Activated CD4-positive, alpha-beta T cell treated with anti-CD3 and anti-CD28 coated beads, Interleukin-2, Interleukin-6, amounts not matched to agents 100 ng/mL and 50 ng/mL, durations not matched to agents 16 hours and 8 hours (primary cell): ENCODE data around the gene ANKRD17.

Experiments used
- DNase-seq: peaks from one replicate; pipeline ENCODE4 v3.0.0-alpha.2; 2020

Gene ANKRD17

DNA sequence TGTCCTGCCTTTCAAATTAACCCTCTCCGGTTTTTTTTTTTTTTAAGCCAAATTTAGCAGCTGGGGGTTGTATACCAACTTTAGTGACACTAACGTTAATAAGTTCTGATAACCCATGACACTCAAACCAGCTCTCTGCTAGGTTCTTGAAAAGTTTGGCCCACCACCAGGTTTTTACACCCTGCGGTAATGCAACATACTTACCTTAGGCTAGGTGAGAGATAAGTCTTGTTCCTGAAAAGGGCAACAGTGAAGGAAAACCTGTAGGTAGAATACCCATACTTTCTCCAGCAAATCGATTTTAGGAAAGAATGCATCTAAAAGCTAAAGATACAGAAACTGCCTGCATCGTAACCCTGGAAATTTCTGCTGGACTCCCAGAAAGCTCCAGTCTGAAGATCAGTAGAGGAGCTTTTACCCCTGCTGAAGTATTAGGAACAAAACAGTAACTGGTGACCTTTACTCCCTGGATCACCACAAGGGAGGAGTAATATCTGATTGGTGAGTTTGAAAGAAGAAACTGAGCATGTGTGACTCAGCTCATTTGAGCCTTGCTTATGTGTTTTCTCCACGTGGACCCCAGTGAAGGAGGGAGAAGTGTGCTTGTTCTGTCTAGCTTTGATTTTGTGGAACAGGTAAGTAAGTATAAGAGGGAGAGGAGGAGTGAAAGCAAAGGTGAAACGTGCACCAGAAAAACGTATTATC lies 154.6 kb downstream of the ANKRD17 start:
- DNase-seq, result peak; percentile 17

DNA sequence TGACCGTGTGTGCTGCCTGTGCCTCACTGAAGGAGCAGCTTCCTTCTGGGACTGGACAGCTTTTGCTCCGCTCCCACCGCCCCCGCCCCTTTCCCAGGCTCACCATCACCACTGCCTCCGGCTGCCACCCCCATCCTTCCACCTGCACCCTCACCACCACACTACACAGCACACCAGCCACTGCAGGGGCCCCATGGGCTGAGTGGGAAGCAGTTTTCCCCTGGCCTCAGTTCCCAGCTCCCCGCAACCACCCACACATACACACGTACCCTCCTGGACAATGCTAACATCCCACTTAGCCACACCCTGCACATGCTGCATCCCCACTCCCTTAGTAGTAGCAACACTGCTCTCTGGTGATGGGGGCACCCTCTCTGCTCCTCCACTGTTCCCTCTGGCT lies 159.5 kb downstream of the ANKRD17 start:
- no peak for DNase-seq

DNA sequence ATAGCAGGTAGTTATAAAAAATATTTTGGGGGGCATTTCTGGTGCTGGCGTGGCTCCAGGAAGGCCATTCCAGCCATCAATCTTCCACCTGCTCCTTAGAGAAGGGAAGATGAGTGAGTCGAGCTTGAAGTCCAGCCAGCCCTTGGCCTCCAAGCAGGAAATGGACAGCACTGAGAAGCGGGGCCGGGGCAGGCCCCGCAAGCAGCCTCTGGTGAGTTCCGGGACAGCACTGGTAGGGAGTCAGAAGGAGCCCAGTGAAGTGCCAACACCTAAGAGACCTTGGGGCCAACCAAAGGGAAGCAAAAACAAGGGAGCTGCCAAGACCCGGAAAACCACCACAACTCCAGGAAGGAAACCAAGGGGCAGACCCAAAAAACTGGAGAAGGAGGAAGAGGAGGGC lies 159.9 kb downstream of the ANKRD17 start:
- no peak for DNase-seq

DNA sequence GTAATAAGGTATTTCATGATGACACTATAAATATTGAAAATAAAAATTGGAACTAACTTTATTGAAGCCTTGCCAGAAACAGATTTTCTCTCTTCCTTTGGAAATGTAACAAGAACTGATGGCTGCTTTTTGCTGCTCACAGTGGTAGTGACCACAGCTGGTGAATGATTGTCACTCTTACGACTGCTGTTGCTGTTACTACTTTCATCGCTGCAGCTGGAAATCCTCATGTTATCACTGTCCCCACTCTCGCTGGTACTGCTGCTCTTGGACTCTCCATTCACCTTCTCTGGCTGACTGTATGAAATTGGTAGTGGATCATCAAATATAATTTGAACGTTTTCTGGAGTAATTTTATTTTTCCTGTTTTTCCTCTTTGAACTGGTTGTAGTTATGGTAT lies 160.6 kb downstream of the ANKRD17 start:
- no peak for DNase-seq

DNA sequence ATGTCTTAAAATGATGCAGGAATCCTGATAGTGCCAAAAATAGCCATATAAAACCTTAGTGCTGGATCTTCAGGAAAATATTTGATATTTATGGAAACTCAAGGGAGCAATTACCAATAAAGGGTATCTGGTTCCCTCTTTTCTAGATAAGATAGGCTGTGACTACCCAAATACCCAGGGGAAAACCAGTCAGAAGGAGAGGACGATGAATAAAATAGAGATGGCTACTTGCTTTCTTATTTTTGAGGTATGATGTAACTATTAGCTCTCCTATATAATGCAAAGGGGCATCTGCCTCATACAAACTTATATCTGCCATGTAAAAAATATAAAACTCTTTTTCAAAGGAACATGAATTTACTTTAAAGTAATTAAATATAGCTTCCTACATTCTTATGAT lies 165.7 kb downstream of the ANKRD17 start:
- no peak for DNase-seq

DNA sequence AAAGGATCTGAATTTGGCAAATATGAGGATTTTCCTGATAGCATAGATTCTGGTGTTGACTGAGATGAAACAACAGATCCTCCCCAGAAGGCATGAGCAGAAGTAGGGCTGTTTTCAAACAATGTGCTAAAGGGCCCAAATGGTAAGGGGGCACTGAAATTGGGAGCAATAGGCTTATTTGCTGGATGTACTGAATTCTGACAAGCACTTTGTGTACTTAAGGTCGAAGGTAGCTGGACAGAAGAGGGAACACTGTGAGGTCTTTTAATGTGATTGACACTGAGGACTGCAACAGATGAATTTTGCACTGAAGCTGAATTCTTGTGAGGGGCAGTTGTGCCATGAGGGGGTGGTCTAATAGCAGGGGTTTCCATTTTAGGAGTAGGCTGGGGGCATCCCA lies 167.9 kb downstream of the ANKRD17 start:
- no peak for DNase-seq

DNA sequence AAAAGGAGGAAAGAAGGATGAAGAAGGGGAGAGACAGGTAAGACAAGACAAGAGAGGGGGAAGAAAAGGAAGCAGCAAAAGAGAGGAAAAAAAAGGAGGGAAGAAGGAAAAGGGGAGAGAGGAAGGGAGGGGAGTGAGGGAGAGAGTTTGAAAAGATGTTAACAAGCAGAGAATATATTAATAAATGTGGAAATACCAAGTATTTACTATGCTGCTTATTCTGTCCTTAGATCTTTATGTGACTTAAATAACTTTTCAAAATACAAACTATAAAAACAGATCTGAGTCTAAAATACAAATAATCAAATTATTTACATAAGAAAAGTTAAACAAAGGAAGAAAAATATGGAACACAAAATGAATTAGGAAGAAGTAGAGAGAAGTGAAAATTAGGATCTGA lies 170.7 kb downstream of the ANKRD17 start:
- no peak for DNase-seq

DNA sequence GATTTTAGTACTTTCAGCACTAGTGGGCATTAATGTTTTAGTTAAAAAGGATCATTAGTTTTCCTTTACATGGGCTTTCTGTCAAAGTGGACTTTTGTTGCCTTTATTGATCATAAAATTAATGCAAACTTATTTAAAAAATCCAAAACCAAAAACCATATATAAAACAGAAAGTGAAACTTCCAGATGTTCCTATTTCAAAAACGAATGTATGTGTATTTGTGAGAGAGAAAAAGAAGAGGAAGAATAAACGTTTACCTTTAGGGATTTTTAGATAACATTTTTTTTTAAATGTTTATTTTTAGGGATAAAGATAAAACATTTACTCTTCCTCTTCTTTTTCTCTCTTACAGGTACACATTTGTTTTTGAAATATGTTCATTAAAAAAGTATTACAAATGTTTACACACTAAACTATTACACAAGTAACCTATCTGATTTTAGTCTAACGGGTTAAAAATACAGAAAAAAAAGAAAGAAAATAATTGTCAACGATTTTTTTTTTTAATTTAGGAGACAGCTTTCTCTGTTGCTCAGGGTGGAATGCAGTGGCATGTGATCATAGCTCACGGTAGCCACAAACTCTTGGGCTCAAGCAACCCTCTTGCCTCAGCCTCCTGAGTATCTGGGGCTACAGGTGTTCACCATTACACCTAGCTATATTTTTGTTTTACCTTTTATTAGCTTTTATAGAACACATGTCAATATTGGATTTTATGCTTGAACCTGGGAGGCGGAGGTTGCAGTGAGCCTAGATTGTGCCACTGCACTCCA lies 172.3 kb downstream of the ANKRD17 start:
- DNase-seq, result no peak

DNA sequence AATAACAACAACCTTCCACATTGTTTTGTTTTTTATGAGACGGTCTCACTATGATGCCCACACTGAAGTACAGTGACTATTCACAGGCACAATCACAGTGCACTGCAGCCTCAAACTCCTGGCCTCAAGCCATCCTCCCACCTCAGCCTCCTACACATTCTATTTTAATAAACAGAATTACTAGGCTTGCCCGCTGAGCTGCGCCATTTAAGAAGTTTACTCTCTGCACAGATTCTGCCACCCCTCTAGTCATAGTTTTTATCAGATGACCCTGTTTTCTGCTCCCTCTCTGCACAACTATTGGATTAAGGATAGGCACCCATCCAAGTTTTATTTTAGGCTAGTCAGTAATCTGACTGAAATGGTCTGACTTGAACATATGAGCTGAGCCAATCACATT lies 177.8 kb downstream of the ANKRD17 start:
- DNase-seq, result no peak

DNA sequence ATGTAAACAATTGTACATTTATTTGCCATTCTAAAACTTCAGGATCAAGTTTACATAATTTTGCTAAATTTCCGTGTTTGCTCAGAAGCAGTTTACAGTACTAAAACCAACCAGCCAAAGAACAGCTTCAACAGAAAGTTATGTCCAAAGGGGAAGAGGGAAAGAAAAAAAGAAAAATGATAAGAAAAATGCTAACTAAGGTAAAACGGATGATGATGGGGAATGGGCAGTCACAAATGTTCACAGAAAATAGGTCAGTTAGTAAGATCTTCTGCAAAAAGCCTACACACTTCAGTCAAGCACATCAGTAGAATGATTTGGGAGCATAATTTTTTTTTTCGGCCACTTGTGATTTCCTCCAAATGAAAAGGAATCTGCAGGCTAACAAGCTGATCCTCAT lies 182.8 kb downstream of the ANKRD17 start:
- no peak for DNase-seq

DNA sequence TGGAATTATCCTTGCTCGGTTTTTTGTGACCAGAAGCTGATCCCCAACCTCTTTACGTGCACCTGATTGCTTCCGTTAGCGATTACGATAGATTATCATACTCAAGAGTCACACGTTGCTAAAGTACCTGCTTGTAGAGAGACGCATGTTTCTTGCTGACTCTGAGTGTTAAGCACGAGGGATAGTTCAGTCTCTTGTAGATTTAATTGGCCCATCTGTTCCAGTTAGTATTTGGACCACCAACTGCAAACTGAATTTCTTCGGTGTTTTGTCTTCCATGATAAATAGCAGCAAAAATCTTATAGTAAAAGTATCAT lies 188.6 kb downstream of the ANKRD17 start:
- DNase-seq, result no peak

DNA sequence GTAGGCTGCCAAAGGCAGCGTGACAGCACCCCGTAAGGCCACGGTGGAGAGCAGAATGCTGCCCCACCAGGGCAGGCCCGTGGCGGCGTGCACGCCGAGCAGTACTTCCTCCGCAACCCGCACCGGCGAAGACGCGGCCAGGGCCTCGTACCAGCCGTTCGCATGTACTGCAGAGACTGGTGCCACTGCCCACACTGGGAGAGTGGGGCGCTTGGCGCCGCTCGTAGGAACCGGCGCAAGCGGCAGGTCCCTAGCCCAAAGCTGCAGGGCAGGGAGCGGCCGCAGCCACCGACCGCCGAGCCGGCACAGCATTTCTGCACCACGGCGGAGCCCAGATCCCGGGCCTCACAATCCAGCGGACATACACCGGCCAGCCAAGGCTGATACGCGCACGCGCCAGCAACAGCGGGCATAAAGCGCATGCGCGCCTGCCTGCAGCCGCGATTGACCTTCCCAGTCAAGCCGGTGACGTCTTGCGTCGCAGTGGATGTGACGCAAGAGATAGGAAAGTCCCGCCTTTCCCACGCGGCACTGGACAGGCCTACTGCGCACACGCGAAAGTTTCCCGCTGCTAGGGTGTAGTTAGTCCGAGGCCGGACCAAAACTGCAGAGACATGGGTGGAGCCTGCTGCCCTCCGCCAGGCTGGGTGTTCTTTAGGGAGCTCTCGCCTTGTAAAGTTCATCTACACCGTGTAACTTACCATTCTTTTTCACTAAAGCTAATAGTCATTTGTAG lies 189.1 kb downstream of the ANKRD17 start, which contains the start of gene COX18:
COX18 (minus strand) TSS at position 379 of the 736 bp plus-strand sequence; CDS start at position 312, 67 bp downstream.
- DNase-seq, result peak; percentile 98

DNA sequence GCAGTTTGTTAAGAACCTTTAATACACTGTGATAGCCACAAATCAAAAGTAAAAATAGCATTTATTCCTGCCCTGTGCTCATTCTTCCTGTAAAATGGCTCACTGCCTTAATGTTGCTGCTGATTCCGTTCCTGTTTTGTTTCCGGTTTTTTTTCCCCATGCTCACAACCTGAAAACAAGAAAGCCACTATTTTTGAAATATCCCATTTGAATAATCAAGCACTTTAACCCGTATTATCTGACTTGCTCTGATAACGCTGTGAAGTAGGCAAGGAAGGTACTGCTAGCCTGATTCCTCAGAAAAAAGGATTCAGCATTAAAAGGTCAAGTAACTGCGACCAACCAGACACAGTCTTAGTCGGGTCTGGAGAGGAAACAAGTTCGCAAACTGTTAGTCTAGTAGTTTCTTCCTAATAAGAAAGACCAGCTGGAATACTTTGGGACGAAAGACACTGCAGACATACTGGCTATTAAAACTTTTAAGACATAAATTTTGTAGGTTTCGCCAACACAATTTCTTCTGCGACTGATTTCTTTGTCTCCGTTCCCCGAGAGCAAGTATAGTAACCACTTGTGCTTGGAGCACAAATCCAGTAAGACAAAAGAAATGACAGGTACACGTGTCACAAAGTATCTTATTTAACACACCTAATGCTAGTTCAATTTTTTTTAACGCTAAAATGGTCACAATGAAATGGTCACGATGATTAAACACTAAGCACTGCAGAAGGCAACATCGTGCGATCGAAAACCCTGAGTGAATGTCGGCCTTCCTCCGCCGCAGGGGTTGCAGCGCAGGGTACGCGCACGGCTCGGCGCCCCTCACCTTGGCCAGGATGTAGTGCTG lies 189.9 kb downstream of the ANKRD17 start:
- peak; percentile 60 for DNase-seq

DNA sequence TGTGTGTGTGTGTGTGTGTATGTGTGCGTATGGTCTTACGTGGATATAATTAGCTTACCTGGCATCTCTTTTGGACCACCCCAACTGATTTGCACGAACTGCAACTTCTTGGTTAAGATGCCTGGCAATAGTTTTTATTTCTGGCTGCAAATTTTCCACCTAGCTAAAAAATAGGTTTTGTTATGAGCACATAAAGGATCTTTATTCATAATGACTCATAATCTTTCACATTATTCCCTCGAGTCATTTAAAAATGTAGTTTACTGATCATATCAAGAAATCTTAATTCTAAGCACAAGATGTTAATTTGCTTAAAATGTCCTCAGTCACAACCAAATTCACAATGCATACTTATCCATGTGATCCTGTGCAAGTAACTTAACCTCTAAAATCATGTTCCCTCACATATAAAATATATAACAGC lies 190.6 kb downstream of the ANKRD17 start:
- peak; percentile 70 for DNase-seq

DNA sequence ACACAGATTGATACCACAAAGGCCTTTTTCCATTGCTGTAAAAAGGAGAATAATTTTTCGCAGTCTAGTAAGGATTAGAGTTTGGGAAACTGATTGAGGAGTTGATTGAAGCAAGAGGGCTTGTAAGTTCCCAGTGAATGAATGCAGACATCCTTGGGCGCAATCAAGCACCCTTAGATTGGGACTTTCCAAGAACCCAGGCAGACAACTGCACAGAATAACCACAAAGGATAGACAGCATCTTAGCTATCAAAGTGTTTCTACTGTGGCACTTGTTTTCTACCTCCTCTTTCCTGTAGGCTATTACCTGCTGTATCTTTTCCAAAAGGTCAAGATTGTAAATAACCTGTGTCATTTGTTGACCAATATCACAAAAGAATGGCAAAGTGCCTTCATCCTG lies 191.7 kb downstream of the ANKRD17 start:
- peak; percentile 51 for DNase-seq

DNA sequence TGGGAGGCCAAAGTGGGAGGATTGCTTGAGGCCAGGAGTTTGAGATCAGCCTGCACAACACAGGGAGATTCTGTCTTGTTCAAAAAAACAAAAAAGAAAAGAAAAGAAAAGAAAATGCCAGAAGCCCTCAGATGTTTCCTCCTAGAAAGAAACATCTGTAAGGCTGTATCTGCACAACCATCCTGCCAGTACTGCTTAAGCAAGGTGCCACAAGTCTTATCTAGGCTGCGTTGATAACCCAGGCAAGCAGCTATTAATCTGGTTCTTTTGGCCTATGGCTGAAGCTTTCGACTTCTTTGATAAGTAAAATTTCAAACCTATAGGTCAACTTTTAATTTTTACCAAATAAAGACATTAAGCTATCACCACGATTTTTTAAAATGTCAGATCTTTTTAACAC lies 192.2 kb downstream of the ANKRD17 start:
- no peak for DNase-seq

DNA sequence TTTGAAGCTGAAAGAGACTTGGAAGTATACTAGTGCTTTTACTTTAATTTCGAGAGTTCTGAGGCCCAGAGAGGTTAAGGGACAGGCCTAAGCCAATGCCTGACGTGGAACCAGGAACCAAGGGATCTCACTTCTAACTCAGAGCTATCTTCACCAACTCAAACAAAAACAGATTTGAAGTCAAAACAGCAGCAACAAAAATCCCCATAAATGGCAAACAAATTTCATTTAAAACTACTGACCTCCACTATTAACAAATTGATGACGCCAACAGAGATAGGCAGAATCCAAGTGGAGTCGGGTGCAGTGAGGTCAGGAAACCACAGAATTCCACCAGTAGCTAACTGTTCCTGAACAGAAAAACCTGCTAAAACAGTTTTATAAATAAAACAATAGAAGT lies 194.1 kb downstream of the ANKRD17 start:
- DNase-seq, result no peak

DNA sequence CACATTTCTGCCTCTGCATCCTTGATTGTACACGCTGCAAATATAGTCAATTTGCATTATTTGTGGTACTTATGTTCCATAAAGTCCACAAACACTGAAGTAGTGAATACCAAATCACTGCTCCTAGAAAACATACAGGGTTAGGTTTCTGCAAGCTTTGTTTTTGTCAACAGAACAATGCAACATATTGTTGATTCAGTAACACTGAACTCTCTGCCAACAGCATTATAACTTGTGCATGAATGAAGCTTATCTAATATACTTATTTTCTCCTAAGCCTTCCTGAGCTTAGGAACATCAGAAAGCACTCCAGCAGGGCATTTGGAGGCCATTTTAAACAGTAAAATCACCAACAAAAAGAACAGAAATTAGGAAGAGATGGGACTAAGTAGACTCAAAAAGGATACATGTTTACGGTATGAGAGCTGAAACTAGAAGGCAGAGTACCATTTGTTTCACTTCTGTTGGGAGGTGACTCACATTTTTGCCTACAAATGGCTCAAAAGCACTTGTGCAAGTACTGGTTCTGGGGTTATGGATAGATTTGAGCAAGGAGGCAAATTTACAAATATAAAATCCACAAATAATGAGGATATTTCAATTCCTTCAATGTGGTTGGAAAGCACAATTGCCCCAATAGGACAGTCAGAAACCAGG lies 203.2 kb downstream of the ANKRD17 start:
- peak; percentile 27 for DNase-seq

DNA sequence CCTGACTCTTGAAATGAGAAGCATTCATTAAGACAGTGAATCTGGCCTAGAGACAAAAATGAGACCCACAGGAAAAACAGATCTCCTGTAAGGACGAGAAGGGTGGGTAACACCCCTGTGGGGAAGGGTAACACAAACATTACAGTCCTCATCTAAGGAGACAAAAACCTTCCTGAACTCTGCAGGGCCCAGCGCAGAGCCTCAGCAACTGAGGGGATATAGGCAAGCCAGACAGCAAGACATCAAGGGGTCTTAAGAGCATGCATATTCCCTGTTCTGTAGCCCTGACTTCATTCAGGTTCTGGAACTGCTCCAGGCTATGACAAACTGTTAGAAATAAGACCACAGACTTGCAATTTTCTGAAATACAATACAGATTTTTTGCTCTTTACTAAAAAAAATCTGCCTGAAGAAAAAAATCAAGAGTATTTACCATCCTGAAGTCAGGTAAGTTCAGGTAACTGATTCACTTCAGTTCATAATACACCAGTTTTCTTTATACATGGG lies 204.6 kb downstream of the ANKRD17 start:
- DNase-seq, result no peak

DNA sequence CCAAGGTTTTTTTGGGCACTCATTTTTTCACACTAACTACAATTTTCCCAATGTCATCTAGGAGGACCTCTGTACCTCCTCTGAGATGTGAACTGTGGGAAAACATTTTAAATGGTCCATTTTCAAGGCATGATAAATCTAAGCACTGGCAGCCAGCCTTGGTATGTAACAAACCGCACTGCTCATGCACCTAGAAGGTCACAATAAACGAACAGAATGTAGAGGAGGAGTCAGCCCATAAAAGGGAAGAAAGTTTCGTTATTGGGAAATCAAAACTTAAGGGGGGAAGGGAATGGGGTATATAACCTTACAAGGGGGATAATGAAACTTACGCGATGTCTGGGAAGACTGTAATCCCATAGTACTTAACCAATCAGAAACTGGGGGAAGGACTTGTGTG lies 205.5 kb downstream of the ANKRD17 start:
- no peak for DNase-seq

DNA sequence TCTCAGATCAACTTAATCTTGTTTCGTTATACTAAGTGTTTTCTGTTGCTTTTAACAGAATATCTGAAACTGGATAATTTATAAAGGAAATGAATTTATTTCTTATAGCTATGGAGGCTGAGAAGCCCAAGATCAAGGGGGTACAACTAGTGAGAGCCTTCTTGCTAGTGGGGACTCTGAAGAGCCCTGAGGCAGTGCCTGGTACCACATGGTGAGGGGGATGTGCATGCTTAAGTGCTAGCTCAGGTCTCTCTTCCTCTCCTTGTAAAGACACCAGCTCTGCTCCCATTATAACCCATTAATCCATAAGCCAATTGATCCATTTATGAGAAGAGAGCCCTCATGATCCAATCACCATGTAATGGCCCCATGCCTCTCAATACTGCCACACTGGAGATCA lies 207.0 kb downstream of the ANKRD17 start:
- DNase-seq, result no peak

DNA sequence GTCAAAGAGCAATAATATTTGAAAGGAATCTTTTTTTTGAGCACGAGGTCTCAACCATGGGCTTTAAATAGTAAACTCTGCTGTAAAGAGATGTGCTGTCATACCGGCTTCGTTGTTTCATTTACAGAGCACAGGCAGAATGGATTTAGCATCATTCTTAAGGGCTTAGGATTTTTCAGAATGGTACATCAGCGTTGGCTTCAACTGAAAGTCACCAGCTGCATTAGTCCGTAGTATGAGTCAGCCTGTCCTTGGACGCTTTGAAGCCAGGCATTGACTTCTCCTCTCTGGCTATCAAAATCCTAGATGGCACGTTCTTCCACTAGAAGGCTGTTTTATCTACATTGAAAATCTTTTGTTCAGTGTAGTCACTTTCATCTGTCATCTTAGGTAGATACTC lies 212.7 kb downstream of the ANKRD17 start:
- no peak for DNase-seq
